ENCODE data around the gene FERMT1. TPM values are rescaled to one million over a fixed set of nuclear protein-coding genes. Genes with fewer than 3 reads are reported as not detected.

Gene FERMT1
- polyA plus RNA-seq, 1 experiment = 2.8 TPM

GRCh38 chr20:6074784-6075183 is 48.0 kb downstream of the FERMT1 start:
- no peak for TF ChIP-seq CTCF (IDR thresholded peaks at IDR 0.05; ENCODE audit: low read depth, low read length)
- POLR2A ChIA-PET = interaction anchor here (0.7 kb wide), 1 partner anchor 1595 kb away, joined by 5 read pairs; no protein-coding TSS in a partner anchor
- CTCF ChIA-PET = interaction anchor here (0.6 to 6.4 kb wide), 10 partner anchors 9 to 626 kb away, joined by 3 to 75 read pairs (median 4); no protein-coding TSS in a partner anchor
- Histone ChIP-seq H3K27ac (ENCODE audit: low read depth, low read length) (no peak overlapping the region), H3K27me3 (ENCODE audit: control insufficient read depth, insufficient read depth, low read length) (peaks cover 2% of the 10 kb centered on the region), H3K4me3 (ENCODE audit: low read depth, low read length) (no peak overlapping the region), H3K9me3 (ENCODE audit: control insufficient read depth, insufficient read depth, low read length) (no peaks in the 10 kb centered on the region)
- no peak for DNase-seq (ENCODE audit: low read depth, low spot score)

DNA sequence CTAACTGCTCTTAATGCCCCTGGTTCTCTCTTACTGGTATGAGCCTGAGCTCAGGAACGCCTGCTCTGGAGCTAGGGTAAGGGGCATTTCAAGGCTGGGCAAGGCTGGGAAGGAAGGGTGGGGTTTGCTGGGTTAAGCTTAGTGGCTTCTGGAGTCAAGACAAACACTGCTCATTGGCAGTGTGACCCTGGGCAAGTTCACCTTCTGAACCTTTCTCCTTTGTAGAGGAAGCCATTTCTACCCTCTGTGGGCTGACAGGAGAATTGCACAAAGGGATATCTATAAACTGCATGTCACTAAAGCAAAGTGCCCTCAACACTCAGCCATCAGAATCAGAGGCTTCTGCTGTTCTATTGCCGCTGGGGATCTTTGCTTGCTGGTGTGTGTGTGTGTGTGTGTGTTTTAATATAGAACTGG is 48.7 kb downstream of the FERMT1 start:
- H3K9me3 ChIP-seq (ENCODE audit: control insufficient read depth, insufficient read depth, low read length) = no peaks in the 10 kb centered on the region
- no peak overlapping the region for H3K4me3 ChIP-seq (ENCODE audit: low read depth, low read length)
- no peak overlapping the region for H3K27ac ChIP-seq (ENCODE audit: low read depth, low read length)
- H3K27me3 ChIP-seq (ENCODE audit: control insufficient read depth, insufficient read depth, low read length) = peaks cover 2% of the 10 kb centered on the region
- POLR2A ChIA-PET = no interaction called here
- DNase-seq (ENCODE audit: low read depth, low spot score) = no peak
- CTCF ChIA-PET = interaction anchor here (0.6 to 6.4 kb wide), 15 partner anchors 9 to 626 kb away, joined by 3 to 75 read pairs (median 4); partner anchors contain the start of gene LRRN4
- peak; percentile 59 for TF ChIP-seq CTCF (IDR thresholded peaks at IDR 0.05; ENCODE audit: low read depth, low read length)

GRCh38 chr20:6070829-6071695 is 51.8 kb downstream of the FERMT1 start:
- Histone ChIP-seq H3K27me3 (ENCODE audit: control insufficient read depth, insufficient read depth, low read length) (peaks cover 2% of the 10 kb centered on the region), H3K4me3 (ENCODE audit: low read depth, low read length) (no peak overlapping the region), H3K9me3 (ENCODE audit: control insufficient read depth, insufficient read depth, low read length) (no peaks in the 10 kb centered on the region), H3K27ac (ENCODE audit: low read depth, low read length) (no peak overlapping the region)
- TF ChIP-seq CTCF (IDR thresholded peaks at IDR 0.05; ENCODE audit: low read depth, low read length) = no peak
- CTCF ChIA-PET = interaction anchor here (1.7 kb wide), 1 partner anchor 543 kb away, joined by 5 read pairs; no protein-coding TSS in a partner anchor
- POLR2A ChIA-PET = no interaction called here
- DNase-seq (ENCODE audit: low read depth, low spot score) = no peak

DNA sequence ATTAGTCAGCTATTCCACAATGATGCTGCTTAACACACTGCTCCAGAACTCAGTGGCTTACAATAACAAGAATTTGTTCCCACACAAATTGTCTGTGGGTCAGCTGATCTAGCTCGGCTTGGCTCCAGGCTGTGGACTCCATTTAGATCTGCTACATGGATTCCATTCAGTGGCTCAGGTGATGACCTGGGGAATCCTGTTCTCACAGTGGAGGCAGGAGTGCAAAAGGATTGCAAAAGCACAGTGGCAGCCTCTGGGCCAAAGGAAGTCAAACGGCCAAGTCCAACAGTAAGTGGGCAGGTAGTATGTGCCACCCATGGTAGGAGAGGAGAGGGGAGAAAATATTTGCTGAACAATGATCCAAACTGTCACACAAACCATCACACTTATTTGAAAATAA is 53.2 kb downstream of the FERMT1 start:
- no peak overlapping the region for H3K27ac ChIP-seq (ENCODE audit: low read depth, low read length)
- H3K9me3 ChIP-seq (ENCODE audit: control insufficient read depth, insufficient read depth, low read length) = no peaks in the 10 kb centered on the region
- ChIA-PET CTCF (interaction anchor here (1.1 kb wide), 1 partner anchor 9 kb away, joined by 4 read pairs; no protein-coding TSS in a partner anchor), POLR2A (no interaction called here)
- no peak for DNase-seq (ENCODE audit: low read depth, low spot score)
- no peak overlapping the region for H3K4me3 ChIP-seq (ENCODE audit: low read depth, low read length)
- TF ChIP-seq CTCF (IDR thresholded peaks at IDR 0.05; ENCODE audit: low read depth, low read length) = no peak
- H3K27me3 ChIP-seq (ENCODE audit: control insufficient read depth, insufficient read depth, low read length) = no peaks in the 10 kb centered on the region

- CTCF ChIA-PET = interaction anchor here (0.5 to 1.1 kb wide), 2 partner anchors 9 to 20 kb away, joined by 3 to 4 read pairs; no protein-coding TSS in a partner anchor
- no peaks in the 10 kb centered on the region for H3K27me3 ChIP-seq (ENCODE audit: control insufficient read depth, insufficient read depth, low read length)
- no peak overlapping the region for H3K4me3 ChIP-seq (ENCODE audit: low read depth, low read length)
- H3K9me3 ChIP-seq (ENCODE audit: control insufficient read depth, insufficient read depth, low read length) = no peaks in the 10 kb centered on the region
- no peak for TF ChIP-seq CTCF (IDR thresholded peaks at IDR 0.05; ENCODE audit: low read depth, low read length)
- POLR2A ChIA-PET = no interaction called here
- no peak overlapping the region for H3K27ac ChIP-seq (ENCODE audit: low read depth, low read length)
- no peak for DNase-seq (ENCODE audit: low read depth, low spot score)
These were observed 55.0 kb downstream of the FERMT1 start for GRCh38 chr20:6067763-6068318.
